DMS114 treated with DMSO at 0.1 percent for 48 hours (cell line): Measurements from ENCODE around the gene SIGLEC10.
"Not testable (repeated sequence)": the region's sequence is repeated elsewhere in the genome, so short reads cannot be mapped to it uniquely, and the experiment has no call there.

Experiments used
- DNase-seq: peaks from one replicate; lab custom pipeline; 2025; ENCODE audit not compliant: unreplicated experiment; lab: John Stamatoyannopoulos, UW

The SIGLEC10 gene

DNA sequence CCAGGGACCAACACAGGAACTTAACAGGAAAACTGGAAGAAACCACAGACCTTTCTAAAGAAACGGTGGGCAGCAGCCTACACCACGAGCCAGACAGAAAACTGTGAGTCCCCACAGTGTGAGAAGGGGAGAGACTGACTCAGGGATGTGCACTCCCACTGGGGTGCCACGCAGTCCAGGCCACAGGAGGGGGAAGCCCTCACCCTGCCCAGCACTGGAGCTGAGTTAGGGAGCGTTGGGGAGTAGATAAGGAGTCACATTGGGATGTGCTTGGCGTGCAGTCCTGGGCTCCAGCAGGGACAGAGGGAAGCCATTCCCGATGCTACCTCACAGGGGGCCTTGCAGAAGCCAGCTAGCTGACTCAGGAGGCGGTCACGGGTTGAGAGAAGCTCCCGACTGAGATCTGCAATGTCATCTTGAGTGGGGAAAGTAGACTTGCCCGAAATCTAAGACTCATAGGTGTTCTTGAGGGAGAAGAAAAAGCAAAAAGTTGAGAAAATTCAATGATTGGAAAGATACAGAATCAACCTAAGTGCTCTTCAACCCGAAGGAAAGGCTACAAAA is 23.5 kb upstream of the SIGLEC10 start:
- DNase-seq: no peak

DNA sequence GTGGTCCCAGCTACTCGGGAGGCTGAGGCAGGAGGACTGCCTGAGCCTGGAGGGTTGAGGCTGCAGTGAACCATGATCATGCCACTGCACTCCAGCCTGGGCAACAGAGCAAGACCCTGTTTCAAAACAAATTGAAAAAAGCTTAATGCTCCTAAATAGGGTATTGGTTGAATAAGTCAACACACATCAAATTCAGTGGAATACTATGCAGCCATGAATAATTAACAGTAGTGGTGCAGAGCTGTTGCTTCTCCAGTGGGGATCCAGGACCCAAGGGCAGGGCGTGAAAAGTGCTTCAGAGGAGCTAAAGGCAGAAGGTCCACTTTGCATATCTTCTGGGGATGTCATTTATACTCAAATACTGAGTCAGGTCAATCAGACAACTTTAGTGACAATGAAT is 22.6 kb upstream of the SIGLEC10 start:
- no peak for DNase-seq

DNA sequence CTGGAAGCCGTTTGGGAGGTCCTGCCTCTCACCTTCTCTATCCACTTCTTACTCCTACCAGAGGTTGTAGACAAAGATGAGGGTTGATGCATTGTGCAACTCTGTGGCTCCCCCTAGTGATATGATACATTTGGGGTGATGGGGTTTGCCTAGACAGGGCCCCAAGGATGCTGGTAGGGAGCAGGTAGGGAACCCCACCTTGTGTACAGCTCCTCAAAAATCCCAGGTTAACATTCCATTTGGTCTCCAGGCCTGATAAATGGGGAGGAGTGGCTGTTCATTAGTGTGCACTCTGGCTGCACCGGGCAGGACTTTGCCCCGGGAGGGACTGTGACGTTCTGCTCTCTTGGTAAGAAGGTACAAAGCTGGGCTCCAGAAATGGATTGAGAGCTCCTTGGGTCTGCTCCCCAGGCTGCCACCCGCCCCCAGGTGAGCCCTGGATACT is 21.6 kb upstream of the SIGLEC10 start:
- DNase-seq: no peak

DNA sequence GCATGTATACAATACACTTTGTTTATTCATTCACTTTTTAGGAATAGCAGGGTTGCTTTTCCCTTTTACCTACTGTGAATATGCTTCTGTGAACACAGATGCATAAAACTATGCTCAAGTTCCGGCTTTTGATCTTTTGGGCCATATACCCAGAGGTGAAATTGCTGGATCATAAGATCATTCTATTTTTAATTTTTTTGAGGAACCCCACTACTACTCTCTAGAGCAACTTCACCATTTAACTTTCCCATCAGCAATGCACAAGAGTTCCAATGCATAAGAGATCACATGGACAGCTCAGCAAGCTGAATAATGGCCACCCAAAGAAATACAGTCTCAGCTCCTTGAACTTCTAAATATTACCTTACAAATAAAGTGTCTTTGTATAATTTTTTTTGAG is 17.0 kb upstream of the SIGLEC10 start:
- no peak for DNase-seq

DNA sequence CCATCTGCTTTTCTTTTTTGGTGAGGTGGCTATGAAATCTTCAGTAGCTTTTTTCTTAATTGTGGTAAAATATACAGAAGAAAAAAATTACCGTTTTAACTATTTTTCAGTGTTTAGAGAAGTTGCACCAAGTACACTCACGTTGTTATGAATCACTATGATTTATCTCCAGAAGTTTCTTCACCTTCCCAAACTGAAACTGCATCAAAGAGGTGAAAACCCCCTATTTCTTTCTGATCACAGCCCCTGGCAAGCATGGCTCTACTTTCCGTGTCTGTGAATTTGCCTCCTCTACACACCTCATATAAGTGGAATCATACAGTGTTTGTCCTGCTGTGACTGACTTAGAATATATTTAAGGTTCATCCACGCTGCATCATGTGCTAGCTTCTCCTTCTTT is 15.6 kb upstream of the SIGLEC10 start:
- DNase-seq: no peak

DNA sequence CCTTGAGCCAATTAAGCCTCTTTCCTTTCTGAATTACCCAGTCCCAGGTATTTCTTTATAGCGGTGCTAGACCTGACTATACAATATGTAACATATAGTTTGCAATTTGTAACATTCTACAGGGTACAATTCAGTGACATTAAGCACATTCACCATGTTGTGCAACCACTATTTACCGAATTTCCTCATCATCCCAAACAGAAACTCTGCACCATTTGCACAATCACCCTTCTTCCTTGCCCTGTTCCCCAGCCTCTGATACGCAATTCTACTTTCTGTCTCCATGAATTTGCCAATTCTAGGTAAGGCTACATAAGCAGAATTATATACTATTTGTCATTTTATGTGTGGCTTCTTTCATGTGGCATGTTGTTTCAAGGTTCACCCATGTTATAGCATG is 13.7 kb upstream of the SIGLEC10 start:
- DNase-seq: no peak

DNA sequence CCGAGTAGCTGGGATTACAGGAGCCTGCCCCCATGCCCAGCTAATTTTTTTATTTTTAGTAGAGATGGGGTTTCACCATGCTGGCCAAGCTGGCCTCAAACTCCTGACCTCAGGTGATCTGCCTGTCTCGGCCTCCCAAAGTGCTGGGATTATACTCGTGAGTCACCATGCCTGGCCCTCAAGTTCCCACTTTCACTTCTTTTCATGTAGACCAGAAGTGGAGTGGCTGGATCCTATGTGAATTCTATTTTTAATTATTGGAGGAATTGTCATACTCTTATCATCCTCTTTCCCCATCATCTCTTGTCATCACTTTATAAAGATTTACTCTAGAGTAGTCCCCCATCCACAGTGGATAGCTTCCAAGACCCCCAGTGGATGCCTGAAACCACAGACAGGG is 12.8 kb upstream of the SIGLEC10 start:
- DNase-seq: no peak

DNA sequence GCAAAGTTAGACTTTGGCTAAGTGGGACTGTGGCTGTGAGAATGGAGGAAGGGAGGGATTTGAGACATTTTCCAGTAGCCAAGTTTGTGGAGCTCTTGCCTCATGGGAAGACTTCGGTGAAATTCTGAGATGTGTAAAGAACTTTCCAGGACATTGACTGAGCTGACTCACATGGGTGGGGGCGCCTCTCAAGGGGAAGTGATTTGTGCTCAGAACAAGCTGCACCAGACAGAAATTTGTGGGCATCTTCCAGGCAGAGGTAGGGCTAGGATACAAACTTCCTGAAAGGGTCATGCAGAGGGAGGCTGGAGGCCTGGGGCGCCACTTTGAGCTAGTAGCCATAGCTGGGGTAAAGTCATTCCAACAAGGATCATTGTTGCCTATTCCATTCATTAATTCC is 9.8 kb upstream of the SIGLEC10 start:
- no peak for DNase-seq

DNA sequence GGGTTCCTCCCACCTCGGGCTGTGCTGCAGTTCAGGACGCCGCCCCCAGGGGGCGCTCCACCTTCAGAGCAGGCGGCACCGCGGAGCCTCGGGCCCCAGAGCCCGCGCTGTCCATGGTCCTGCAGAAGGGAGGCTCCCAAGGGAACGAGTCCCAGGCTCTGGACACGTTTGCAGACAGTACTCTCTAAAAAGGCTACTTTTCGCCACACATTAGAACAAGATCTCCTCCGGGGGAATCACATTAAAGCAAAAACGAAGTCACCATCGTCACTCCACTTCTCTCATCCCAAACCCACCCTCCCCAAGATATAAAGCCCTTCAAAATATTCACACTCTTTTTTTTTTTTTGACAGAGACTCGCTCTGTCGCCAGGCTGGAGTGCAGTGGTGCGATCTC is 4.6 kb upstream of the SIGLEC10 start:
- DNase-seq: peak; percentile 64

DNA sequence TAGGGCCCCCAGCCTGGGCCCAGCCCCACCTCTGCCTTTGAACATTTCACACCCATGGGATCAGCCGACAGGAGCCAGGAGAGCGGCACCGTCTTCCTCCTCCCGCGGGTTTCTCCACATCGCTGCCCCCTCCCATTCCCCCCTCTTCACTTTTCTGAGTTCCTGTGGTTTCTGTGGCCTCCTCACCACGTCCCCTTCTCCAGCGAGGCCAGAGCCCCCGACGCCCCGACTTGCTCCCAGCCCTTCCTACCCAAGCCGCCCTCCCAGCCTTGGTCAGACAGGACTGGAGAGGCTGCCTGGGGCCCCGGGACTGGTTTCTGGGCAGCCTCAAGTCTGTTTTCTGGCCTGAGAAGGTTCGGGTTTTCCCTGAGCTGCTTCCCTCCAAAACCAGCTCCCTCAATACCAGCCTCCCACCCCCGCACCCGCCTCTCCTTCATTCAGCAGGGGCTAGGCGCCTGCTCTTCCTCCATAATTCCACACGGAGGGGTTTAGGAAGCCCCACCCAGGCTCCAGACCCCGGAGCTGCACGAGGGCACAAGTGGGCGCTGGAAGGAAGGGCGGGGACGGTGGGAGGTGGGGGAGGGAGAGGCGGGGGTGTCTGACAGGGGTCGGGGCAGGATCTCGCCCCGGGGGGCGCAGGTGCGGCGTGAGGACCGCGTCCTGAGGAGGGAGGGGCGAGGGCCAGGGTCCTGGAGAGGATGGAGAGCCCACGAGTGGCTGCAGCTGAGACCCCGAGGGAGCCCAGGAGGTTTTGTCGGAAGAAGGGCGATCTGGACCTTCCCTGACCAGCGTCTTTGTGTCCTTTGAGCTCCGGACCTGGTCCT is 4.0 kb upstream of the SIGLEC10 start:
- no peak for DNase-seq

DNA sequence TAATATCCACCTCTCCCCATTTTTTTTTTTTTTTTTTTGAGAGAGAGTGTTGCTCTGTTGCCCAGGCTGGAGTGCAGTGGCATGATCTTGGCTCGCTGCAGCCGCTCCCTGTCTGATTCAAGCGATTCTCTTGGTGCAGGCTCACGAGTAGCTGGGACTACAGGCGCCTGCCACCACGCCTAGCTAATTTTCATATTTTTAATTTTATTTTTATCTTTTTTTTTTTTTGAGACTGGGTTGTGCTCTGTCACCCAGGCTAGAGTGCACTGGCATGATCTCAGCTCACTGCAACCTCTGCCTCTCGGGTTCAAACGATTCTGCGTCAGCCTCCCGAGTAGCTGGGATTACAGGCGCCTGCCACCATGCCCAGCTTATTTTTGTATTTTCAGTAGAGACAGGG is 3.1 kb upstream of the SIGLEC10 start:
- DNase-seq: not testable (repeated sequence)

DNA sequence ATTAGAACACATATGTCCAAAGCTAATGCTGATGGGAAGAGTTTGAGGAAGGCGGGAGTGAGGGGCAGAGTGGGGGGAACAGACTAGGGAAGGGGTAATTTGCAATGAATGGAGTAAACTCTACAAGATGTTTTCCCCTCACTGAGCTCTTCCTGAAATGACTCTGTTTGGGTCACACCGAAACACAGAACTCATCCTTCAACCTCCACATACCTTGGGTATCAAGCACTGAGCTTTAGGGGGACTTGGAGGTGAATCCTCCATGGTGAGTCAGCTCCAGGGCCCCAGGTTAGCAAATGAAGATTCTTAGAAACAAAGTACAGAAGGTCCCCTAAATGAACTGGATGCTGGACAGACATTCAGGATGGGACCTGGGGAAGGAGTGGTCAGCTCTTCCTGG is 1.3 kb upstream of the SIGLEC10 start:
- no peak for DNase-seq

DNA sequence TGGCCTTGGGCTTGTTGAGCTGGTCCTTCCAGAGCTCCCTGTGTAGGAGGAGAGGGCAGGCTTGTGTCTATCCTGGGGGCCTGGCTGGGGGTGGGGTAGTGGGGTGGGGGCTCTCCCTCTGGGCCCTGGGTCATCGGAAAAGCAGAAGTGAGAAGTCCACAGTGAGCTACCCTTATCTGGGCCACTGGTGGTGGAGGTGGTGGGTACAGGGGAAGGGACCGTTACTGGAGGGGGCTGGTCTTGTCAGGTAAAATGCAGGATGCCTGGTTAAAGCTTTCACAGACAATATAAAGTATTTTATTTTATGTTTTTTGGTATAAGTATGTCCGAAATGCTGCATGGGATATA is 342 bp upstream of the SIGLEC10 start:
- no peak for DNase-seq

DNA sequence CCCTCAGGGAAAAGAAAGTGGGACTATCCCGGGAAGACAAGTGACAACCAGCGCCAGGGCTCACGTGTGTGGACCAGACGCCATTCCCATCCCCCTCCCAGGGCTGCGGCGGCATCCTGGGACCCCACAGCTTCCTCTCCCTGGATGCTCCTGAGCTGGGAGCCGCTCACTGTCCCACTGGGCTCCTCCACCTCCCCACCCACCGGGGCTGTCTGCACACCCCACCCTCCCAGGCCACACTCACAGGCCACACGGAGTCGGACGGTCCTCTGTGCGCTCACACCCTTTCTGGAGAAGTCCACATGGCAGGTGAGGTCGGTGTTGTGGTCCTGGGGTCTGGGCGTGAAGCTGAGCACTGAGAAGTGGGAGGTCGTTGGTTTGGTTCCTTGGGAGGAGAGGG is 1.0 kb downstream of the SIGLEC10 start:
- not testable (repeated sequence) for DNase-seq

DNA sequence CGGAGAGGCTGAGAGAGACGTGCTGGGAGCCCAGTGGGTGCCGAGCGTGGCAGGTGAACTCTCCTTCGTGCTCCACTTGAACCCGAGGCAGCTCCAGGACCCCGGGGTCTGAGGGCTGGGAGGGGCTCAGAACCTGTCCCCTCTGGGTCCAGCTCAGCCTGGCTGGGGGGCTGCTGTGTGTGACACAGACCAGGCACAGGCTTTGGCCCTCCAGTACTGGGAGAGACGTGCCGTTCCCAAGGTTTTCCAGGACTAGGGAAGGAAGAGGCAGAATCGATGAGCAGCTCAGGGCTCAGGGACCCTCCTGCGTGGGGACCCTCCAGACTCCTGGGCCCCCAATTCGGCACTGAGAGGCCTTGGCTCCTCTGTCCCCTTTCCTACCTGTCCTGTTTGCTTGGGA is 2.3 kb downstream of the SIGLEC10 start:
- DNase-seq: no peak

DNA sequence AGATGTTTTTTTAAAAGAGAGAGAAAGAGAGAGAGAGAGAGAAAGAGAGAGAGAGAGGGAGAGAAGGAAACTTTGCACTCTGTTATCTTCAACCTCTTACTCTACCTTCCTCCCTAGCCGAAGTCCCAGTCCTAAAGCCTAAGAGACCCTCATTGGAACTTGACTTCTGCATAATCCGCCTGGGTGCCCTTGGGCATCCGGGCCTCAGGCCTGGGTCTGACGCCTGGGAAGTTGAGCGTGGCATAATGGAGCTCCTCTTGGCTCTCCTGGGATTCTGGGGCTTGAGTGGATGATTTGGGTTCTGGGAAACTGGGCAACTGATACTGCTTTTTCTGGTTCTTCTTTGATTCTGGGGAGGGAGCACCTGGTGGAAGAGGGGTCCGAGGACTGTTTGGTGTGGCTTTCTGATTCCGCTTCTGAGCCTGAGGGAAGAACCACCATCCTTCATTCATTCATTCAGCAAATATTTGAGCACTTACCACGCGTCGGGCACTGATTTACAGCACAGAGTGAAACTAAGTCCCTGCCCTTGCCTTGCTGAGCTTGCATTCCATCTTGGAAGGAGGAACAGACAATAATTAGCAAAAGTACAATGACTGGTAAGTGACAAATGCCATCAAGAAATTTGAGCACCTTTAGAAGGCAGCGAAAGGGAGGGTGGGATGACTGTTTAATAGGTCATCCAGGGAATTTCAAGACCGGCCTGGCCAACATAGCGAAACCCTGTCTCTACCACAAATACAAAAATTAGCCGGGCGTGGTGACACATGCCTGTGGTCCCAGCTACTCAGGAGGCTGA is 6.3 kb downstream of the SIGLEC10 start:
- no peak for DNase-seq

DNA sequence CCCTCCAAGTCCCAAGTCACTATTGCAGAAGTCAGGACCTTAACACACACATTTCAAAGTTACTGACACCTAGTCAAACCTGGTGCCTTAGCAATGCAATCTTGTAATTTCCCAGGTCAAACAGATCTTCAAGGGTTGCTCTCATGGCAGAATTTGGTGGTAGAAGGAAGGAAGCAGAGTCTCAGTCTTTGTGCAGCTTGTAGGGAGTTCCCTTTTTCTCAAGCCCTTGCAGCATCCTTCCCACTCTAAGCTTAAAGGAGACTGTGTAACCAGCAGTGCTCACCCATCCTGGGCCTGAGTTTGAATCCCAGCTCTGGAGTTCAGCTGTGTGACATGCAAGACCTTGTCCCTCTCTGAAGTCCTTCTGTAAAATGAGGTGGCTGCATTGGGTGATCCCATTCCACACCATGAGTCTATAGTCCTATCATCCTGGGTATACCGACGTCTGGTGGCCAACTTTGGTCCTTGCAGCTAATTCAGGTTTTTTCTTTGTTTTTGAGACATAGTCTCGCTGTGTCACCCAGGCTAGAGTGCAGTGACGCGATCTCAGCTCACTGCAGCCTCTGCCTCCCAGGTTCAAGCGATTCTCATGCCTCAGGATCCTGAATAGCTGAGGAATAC is 9.8 kb downstream of the SIGLEC10 start:
- DNase-seq: no peak

DNA sequence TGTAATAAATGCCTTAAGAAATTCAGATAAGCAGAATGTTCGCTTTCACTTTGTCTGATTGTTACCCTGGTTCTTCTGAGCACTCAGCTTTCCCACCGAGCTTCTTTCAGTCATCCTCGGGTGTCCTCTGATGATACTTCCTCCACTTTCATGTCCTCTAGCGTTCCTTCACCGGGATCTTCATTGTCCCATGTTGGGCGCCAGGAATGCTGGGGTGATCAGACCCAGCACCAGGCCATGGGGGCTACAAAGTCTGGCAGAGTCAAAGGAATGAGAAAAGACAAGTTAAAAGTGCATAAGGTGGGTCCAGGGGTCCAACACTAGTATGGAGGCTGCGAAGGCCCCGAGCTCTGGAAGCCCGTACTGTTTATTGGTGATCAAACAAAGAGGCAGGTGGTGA is 15.3 kb downstream of the SIGLEC10 start:
- no peak for DNase-seq

DNA sequence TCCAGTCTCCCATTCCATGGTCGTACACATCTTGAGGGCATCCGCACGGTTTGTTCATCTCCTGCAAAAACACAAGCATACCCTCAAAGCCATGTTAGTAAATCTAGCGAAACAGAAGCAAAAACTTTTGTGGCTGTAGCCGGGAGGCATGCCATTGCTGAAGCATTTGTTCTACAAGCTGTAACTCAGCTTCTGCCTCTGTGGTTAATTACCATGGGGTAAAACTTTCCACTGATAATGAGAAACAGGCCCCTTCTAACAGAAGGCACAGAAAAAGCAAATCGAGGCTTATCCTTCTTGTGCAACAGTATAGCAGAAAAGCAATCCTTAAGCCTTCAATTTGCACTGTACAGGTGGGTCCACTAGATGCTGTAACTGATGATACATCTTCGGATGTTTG is 17.5 kb downstream of the SIGLEC10 start:
- not testable (repeated sequence) for DNase-seq

DNA sequence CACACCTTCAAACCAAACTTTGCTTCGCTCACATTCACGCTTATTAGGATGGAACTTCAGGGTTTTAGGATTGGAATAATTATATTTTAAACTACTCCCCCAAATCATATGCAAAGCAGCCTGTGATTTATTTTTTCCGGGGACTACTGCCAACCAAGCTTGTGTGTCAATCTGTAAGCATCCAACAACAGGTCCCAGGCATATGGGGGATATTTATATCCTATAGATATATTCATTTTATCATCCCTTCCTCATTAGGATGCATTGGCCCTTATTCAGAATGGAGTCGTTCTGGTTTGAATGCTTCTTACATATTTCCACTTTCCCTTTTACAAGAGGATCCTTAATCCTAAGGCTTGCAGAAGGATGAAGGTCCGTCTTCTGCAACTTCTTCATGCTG is 18.2 kb downstream of the SIGLEC10 start:
- no peak for DNase-seq

DNA sequence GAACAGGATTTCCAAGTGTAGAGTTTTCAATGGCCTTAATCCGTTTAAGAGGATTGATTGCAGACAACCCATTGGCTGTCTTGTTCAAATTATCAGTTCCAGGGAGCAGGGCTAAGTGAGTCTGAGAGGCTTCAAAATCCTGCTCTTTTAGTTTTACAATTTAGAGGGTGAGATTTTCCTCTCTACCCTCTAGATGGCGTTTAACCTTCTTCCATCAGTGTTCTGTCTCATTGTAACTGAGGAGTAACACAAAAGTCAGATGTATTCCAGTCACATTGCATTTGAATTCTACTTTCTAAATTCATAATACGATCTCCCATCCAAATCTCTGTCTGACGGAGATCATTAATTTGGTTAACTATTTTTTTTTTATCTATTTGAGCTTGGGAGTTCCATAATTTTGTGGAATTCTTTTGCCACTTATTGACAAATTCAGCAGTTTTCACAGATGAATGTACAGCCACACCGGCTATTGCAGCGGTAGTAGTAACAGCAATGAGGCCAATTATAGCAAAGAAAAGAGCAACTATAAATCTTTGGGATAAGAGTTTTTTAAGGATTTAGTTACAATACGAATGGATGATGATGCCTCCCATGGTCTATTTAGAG is 19.2 kb downstream of the SIGLEC10 start:
- DNase-seq: peak; percentile 63
